NB4 (cell line): ENCODE measurements around the gene PCDHGA6.
"Not testable (repeated sequence)": the region's sequence is repeated elsewhere in the genome, so short reads cannot be mapped to it uniquely, and the experiment has no call there.

Experiments
- DNase-seq: peaks from one replicate; pipeline ENCODE4 v3.0.0; 2010; ENCODE audit warnings: low read depth
- H3K4me3 ChIP-seq: one replicate; pipeline ENCODE4 v1.5.1; 2011; ENCODE audit warnings: mild to moderate bottlenecking, low read depth, low read length, moderate library complexity
- MYC ChIP-seq: IDR thresholded peaks from 2 replicates; pipeline ENCODE4 v1.6.1; 2011; ENCODE audit warnings: low read depth, low read length
- POLR2A ChIP-seq: IDR thresholded peaks from 2 replicates; pipeline ENCODE4 v1.6.1; 2011; ENCODE audit warnings: mild to moderate bottlenecking; ENCODE audit not compliant: insufficient read length; ENCODE audit errors: extremely low read depth
- TF ChIP-seq, protein P1 (sequence below): IDR thresholded peaks from one replicate; pipeline ENCODE4 v1.5.1; 2012; ENCODE audit warnings: low read depth, low read length
- TF ChIP-seq, protein P2 (sequence below): IDR thresholded peaks from 2 replicates; pipeline ENCODE4 v1.6.1; 2011; ENCODE audit warnings: low read depth, low read length

The PCDHGA6 gene

DNA sequence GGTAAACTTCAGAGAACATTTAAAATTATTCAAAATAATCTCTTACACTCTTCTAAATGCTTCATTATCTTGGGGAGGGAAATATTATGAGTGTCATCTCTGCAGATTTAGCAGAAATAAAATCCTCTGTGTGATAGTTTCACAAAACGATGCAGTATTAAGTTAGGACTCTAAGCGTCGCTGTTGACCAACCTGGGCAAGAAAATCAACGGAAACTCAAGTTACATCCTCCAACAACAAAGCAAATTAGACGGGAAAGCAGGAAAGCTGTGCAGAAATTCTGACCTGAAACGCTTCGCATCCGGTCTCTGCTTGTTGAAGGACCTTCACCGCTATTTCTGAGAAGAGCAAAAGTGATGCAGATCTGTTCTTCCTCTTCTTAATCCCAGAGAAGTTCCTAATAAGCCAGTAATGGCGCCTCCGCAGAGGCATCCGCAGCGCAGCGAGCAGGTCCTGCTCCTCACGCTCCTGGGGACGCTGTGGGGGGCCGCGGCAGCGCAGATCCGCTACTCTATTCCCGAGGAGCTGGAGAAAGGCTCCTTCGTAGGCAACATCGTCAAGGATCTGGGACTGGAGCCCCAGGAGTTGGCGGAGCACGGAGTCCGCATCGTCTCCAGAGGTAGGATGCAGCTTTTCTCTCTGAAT lies at the start of gene PCDHGA6:
PCDHGA6 (plus strand) TSS at position 219 of the 645 bp plus-strand sequence; CDS start at position 412, 193 bp downstream.
- peak; percentile 16 for DNase-seq

DNA sequence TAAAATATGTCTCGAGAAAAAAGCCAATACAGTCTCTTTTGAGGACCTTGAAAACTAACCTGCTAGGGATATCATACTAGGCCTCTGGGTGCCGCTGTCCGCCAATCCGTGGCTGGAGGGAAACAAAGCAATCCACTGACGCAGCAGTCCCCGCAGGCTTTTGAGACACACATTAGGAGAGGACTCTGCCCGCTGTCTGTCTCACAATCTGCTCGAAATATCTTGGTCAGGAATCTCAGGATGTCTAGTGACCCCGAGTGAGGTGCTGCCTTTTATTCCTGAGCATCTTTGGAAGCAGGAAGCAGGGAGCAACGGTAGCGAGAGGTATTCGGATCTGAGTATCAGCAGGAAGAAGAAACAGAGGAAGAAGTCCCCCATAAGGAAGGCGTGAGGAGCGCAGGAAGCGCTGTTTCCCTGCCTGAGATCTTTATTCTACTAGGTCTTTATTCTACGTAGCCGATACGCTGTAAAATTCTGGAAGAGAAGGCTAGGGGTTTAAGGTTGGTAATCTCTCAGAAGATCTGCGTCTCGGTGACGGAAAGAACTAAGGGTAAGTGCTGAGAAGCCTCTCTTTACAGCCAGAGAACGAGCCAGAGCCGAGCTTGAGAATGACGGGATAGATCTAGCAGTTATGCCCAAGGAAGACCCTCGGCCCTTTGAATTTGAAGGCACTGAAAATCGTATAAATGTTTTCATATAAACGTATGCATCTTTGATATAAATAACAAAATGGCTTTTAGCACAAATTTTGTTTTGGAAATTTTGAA lies 47.4 kb upstream of the PCDHGA6 start:
- DNase-seq, result peak; percentile 85
- TF ChIP-seq, protein P1, sequence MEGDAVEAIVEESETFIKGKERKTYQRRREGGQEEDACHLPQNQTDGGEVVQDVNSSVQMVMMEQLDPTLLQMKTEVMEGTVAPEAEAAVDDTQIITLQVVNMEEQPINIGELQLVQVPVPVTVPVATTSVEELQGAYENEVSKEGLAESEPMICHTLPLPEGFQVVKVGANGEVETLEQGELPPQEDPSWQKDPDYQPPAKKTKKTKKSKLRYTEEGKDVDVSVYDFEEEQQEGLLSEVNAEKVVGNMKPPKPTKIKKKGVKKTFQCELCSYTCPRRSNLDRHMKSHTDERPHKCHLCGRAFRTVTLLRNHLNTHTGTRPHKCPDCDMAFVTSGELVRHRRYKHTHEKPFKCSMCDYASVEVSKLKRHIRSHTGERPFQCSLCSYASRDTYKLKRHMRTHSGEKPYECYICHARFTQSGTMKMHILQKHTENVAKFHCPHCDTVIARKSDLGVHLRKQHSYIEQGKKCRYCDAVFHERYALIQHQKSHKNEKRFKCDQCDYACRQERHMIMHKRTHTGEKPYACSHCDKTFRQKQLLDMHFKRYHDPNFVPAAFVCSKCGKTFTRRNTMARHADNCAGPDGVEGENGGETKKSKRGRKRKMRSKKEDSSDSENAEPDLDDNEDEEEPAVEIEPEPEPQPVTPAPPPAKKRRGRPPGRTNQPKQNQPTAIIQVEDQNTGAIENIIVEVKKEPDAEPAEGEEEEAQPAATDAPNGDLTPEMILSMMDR, result peak; percentile 68
- no peak for TF ChIP-seq POLR2A
- H3K4me3 ChIP-seq, result peak overlapping the region; percentile 78

More for the DNA sequence above, at the start of gene PCDHGA6:
- TF ChIP-seq, protein P1, result peak; percentile 15
- TF ChIP-seq POLR2A, result no peak
- H3K4me3 ChIP-seq, result no peak within 1 kb of the TSS

DNA sequence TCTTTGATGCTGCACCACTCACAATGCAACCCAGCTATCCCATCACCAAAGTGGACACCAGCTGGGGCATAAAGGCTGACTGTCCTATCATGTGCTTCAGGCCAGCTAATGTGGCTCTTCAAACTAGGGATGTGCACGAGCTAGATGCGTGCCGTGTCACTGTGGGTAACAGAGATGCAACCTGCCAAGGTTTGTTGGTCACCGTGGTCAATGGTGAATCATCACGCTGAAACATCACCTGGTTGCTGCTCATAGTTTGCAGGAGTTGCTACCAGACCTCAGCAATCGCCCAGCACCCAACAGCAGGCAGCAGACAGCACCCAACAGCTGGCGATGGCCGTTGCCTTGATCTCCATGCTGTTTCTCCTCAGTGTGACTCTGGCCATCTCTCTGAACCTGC lies 45.5 kb upstream of the PCDHGA6 start:
- no peak for DNase-seq
- TF ChIP-seq, protein P1, result no peak
- TF ChIP-seq, protein P2, sequence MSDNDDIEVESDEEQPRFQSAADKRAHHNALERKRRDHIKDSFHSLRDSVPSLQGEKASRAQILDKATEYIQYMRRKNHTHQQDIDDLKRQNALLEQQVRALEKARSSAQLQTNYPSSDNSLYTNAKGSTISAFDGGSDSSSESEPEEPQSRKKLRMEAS, result no peak
- TF ChIP-seq POLR2A, result no peak
- TF ChIP-seq MYC, result no peak
- no peak overlapping the region for H3K4me3 ChIP-seq

DNA sequence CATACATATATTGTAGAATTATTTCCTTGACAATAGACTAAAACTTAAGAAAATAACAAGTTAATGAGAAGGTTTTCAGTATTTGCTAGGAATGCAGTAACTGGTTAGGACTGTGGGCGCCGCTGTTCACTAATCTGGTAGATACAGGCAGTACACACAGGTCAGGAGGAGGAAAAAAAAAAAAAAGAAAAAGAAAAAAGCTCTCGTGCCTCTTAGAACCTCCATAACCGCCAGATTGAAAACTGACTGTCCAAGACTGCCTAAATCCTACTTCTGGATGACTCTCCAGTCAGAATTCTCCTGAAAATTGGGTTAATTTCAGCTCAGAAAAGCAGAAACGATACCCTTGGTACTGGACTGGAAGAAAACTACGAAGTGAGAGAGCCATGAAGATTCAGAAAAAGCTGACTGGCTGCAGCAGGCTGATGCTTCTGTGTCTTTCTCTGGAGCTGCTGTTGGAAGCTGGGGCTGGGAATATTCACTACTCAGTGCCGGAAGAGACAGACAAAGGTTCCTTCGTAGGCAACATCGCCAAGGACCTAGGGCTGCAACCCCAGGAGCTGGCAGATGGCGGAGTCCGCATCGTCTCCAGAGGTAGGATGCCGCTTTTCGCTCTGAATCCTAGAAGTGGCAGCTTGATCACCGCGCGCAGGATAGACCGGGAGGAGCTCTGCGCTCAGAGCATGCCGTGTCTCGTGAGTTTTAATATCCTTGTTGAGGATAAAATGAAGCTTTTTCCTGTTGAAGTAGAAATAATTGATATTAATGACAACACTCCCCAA lies 43.2 kb upstream of the PCDHGA6 start, which contains the start of gene PCDHGA1:
PCDHGA1 (plus strand) TSS at position 216 of the 782 bp plus-strand sequence.
- TF ChIP-seq POLR2A (no peak), MYC (no peak)
- TF ChIP-seq, protein P1, result peak; percentile 23
- TF ChIP-seq, protein P2, result no peak
- peak; percentile 34 for DNase-seq

DNA sequence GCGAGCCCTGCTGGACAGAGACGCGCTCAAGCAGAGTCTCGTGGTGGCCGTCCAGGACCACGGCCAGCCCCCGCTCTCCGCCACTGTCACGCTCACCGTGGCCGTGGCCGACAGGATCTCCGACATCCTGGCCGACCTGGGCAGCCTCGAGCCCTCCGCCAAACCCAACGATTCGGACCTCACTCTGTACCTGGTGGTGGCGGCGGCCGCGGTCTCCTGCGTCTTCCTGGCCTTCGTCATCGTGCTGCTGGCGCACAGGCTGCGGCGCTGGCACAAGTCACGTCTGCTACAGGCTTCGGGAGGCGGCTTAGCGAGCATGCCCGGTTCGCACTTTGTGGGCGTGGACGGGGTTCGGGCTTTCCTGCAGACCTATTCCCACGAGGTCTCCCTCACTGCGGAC lies 41.1 kb upstream of the PCDHGA6 start:
- not testable (repeated sequence) for H3K4me3 ChIP-seq

More for the DNA sequence above, 43.2 kb upstream of the PCDHGA6 start, which contains the start of gene PCDHGA1:
- no peak within 1 kb of the TSS for H3K4me3 ChIP-seq

DNA sequence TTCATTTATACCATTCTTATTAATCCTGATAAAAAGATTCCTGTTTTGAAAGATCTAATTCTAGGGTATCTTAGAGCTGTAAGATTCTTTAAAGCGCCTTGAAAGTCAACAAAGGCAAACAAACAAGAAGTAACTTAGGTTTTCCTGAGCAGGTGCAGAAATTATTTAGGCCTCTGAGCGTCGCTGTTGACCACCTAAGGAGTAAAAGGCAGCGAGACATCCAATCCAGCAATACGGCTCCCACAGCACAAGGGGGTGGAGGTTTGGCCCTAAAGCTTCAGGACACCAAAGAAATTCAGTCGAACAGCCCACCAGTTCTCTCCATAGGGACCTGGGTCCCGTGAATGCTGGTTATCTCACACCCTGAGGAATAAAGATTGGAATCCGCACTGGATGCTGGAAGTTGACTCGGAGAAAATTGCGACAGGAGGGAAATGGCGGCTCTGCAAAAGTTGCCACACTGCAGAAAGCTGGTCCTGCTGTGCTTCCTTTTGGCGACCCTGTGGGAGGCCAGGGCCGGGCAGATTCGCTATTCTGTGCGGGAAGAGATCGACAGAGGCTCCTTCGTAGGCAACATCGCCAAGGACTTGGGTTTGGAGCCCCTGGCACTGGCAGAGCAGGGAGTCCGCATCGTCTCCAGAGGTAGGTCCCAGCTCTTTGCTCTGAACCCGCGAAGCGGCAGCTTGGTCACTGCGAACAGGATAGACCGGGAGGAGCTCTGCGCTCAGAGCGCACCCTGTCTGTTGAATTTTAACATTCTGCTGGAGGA lies 35.0 kb upstream of the PCDHGA6 start, which contains the start of gene PCDHGA2:
PCDHGA2 (plus strand) TSS at position 223 of the 769 bp plus-strand sequence.
- H3K4me3 ChIP-seq, result no peak within 1 kb of the TSS
- DNase-seq, result no peak
- TF ChIP-seq, protein P1, result peak; percentile 6
- TF ChIP-seq MYC, result no peak

More for the DNA sequence above, 41.1 kb upstream of the PCDHGA6 start:
- not testable (repeated sequence) for DNase-seq

DNA sequence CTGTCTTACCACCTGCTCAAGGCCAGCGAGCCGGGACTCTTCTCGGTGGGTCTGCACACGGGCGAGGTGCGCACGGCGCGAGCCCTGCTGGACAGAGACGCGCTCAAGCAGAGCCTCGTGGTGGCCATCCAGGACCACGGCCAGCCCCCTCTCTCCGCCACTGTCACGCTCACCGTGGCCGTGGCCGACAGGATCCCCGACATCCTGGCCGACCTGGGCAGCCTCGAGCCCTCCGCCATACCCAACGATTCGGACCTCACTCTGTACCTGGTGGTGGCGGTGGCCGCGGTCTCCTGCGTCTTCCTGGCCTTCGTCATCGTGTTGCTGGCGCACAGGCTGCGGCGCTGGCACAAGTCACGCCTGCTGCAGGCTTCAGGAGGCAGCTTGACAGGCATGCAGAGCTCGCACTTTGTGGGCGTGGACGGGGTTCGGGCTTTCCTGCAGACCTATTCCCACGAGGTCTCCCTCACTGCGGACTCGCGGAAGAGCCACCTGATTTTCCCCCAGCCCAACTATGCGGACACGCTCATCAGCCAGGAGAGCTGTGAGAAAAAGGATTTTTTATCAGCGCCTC lies 32.8 kb upstream of the PCDHGA6 start:
- DNase-seq, H3K4me3 ChIP-seq: not testable (repeated sequence)
